ENCODE results near the gene GPRIN1.

GRCh38 chr5:176652136-176652535 lies 42.2 kb upstream of the GPRIN1 start:
- TF ChIP-seq CTCF (IDR thresholded peaks at IDR 0.05) = no peak
- TF ChIP-seq POLR2A (IDR thresholded peaks at IDR 0.05) = no peak

All from right lobe of liver (tissue), 4 donors.